Myocyte (in vitro differentiated cells): ENCODE results near the gene CDH4. TPM values are rescaled to one million over a fixed set of nuclear protein-coding genes. Genes with fewer than 3 reads are reported as not detected.
"Not testable (repeated sequence)": the region's sequence is repeated elsewhere in the genome, so short reads cannot be mapped to it uniquely, and the experiment has no call there.

Source experiments
- DNase-seq: peaks from one replicate; pipeline ENCODE4 v3.0.0-alpha.2; 2012; ENCODE audit warnings: low read depth
- total RNA-seq: library from RNA; depleted of rRNA; stranded (reverse); fragments of >200 nt; gene quantifications from 2 replicates; pipeline ENCODE4 v1.2.3, GENCODE V29; 2014

Gene CDH4
- total RNA-seq, 1 donor from 2014 or later: 0.45 TPM

DNA sequence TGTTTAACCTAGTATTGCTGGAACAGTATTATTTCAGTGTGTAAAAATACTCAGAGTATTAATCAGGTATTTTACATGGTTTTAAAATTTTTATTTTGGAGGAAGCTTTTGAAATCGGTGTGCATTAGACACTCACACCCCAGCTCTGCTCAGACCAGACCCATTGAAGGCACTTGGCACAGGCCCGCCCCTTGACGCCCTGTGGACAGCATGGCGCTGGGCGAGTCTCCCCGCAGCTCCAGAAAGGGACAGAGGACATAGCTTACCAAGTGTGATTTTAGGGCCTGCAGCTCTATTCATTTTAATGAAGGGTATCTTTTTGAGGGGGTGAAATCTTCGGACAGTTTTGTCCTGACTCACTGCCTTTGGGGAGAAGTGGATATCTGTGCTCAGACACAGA is 164.5 kb downstream of the CDH4 start:
- no peak for DNase-seq

DNA sequence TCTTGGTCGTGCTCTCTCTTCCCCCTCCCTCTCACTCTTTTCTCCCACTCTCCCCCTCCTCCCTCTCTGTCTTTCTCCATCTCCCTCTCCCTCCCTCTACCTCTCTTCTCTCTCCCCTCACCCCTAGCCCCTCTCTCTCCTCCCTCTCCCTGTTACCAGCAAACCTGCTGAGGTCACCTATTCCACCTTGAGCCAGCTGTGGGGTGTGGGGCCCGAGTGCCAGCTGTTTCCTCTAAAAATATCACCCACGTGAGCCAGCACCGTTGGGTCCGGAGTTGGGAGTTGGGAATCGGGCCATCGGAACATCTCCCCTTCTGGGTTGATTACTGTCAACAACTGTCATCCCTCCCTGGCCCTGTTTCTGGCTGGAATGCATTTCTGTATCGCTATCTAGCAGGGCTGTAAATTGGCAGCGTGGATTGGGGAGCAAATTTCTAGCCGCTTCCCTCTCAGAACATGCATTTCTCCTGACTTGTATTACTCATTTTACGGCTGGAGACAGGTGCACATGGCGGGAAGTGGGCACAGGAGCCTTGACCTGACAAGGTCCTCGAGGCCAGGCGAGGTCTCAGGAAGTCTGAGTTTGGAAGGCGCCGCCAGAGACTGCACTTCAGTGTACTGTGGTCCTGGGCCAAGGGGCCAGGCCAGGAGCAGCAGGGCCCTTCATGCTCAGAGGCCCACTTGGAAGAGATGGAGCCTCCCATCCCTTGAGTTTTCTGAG is 165.3 kb downstream of the CDH4 start:
- no peak for DNase-seq

DNA sequence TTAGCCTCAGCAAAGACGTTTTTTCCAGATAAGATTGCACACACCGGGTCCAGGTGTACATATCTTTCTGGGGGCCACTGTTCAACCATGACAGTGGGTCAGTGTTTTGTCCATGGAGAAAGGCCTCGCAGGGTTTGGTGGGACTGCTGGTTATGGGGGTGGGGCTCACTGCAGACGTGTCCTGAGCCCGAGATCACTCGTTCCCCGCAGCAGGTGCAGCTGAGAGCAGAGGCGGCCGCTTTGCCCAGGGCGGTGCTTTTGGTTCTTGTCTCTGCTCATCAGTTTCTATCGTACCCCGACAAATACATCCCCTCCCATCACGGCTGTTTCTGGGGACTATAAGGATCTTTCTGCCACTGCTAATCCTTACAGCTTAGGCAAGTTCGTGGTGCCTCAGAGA is 166.9 kb downstream of the CDH4 start:
- DNase-seq: no peak

DNA sequence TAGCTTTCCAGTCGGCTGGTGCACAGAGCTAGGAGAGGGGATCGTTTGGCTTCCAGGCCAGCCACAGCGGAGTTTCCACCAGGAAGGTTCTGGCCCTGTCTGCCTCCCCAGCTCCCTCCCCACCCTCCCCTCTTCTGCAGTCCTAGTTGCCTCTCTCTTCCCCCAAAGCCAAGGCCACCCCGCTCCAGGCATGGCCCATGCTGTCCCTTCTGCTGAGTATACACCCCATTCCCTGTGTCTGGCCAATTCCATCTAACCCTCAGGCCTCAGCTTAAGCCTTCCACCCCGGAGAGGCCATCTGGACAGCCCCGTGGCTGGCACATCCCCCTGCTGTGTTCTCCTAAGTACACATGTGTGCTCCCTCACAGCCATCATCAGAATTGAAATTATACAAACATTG is 167.4 kb downstream of the CDH4 start:
- no peak for DNase-seq

DNA sequence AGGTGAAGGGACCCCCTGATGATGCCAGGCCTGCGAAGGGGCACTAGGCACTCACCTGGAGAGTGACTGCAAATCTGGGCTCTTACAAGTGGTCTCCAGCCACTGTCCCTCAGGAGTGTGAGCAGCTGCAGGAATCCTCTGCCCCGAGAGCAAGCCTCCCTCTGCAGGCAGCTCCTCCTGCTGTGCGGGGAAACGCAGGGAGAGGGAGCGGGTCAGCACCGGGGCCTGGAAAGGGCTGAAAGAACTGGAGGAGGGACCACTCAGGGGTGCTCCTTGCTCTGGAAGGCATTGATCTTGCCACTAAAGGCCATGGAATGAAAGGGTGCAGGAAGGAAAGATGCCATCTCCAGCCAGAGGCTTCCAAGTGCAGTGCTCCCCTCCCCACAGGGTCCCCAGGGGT is 168.0 kb downstream of the CDH4 start:
- DNase-seq: no peak

DNA sequence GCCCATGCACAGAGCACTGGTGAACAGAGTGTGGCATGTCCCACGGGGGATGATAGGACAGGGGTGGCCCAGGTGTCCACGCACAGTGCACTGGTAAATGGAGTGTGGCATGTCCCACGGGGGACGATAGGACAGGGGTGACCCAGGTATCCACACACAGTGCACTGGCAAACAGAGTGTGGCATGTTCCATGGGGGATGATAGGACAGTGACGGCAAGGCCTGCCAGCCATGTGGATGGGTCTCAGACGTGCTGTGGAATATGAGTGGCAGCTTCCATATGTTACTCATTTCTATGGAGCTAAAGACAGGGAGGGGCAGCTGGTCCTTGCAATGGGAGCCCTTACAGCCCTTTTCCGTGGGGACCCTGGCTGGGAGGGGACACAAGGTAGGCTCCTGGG is 168.7 kb downstream of the CDH4 start:
- DNase-seq: no peak

DNA sequence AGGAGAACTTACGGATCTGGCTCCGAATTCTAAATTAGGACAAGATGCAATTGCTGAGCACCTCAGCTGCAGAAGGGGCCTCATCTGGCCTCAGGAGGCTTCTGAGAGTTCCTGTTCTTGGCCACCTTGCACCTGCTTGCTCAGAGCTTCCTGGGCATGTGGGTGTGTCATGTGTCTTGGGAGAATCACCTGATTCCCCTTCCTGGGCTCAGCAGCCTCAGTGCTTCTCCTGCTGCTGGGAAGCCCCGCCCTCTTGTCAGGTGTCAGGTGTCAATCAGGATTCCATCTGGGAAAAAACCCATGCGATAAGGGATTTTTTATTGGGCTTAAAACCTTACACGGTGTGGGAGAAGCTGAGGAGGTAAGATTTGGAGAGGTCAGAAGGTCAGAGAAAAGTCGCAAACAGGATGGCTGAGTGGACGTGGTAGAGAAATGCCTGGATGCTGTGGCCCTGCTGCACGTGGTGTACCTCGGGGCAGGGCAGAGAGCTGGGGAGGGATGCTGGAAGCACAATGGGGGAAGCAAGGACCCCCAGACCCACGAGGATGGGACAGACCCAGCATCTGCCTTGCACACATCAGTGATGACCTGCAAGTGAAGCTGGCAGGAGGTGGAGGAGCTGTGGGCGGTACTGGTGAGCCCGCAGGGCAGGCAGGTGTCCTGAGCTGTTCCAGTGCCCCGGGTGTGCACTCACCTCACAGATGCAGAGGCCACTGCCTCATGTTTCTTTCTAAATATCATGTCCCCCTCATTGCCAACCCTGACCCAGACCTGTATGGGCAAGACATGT is 170.8 kb downstream of the CDH4 start:
- no peak for DNase-seq

DNA sequence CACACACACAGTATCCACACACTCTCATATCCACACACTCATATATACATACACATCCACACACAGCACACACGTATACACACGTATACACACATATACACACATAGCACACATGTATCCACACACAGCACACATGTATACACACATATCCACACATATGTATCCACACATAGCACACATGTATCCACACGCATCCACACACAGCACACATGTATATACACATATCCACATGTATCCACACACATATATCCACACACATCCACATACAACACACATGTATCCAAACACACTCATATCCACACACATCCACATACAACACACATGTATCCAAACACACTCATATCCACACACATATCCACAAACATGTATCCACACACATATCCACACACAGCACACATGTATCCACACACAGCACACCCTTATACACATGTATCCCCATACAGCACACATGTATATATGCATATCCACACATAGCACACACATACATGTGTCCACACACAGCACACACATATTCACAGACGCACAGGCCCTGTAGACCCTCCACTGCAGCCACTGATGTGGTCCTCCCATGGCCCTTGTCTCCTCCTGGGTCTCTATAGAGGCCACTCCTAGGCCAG is 172.1 kb downstream of the CDH4 start:
- no peak for DNase-seq

DNA sequence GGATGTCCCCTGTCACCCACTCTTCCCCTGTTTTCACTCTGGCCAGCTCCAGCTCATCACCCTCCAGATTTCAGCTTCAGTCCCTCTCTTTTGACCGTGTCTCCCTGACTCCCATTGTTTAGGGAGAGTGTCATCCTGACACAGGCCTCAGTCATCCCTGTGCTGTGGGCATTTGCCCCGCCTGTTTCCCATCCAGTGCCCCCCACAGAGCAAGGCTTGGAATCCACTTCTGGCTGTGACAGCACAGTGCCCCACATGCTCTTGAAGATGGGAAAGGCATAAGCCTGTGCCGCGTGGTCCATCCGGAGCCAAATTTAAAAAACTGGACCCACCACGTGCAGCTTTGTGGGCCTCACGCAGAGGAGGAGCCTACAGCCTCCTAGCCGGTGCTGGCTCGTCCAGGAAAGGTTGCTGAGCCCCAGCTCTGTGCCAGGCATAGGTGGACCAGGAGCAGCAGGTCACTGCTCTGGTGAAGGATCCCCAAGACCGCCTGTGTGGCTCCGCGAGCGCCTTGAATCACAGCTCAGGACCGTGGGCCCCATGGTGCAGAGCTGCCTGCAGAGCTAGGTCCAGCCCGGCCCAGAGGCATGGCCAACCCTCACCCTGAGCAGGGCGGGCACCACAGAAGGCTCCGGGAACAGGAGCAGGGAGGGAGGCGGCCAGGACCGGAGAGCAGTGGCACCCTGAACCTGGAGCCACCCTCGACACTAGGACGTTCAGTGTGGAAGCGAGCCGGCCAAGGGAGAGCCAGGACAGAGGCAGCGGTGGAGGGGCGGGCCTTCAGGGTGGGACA is 172.8 kb downstream of the CDH4 start:
- no peak for DNase-seq

DNA sequence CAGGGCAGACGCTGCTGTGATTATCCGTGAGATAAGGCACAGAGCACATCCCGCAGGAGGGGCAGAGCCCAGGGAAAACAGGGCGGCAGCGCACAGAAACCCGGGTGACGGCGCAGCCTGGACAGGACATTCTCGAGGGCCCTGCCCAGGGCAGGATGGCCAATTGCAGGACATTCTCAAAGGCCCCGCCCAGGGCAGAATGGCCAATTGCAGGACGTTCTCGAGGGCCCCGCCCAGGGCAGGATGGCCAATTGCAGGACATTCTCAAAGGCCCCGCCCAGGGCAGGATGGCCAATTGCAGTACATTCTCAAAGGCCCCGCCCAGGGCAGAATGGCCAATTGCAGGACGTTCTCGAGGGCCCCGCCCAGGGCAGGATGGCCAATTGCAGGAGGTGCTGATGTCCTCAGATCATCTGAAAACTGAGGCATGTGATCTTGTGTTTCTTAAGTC is 173.5 kb downstream of the CDH4 start:
- DNase-seq: not testable (repeated sequence)

DNA sequence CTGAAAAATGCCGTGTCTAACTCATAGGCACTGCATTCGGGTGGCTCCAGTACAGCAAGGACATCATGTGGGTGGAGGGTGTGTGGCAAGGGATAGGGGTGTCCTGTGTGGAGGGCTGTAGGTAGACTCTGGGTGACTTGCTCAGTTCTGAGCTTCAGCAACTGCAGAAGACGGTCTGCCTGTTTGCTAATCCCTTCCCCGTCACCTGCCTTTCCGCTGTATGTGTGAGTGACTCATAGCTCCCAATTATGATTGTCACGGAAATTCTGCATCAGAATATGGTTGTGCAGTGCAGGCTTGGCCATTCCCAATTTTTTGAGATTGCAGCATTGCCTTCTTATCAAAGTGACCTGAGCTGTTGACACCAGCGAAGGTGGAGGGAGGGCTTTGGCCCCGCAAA is 174.3 kb downstream of the CDH4 start:
- no peak for DNase-seq

DNA sequence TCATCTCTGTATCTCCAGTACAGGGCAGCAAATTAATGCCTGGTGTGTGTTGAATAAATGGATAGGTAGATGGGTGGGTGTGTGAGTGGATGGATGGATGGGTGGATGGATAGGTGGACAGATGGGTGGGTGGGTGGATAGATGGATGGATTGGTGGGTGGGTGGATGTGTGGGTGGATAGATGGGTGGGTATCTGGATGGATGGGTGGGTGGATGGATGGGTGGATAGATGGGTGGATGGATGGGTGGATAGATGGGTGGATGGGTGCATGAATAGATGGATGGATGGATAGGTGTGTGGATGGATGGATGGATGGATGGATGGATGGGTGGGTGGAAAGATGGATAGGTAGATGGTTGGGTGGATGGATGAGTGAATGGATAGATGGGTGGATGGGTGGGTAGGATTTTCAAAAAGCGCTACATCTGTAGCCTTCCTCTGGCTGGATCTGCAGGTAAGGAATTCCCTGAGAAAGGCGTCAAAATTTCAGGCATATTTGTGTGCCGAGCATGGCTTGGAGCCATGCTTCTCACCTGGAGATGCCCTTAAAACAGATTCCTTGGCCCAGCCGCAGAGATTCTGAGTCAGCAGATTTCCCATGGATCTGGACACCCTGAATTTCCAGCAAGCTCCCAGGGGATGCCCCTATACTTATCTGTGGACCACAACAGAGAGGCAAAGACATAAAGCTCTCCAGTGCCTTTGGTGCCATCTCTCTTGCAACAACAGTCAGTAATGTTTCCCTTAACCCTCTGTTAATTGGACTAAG is 177.6 kb downstream of the CDH4 start:
- no peak for DNase-seq

DNA sequence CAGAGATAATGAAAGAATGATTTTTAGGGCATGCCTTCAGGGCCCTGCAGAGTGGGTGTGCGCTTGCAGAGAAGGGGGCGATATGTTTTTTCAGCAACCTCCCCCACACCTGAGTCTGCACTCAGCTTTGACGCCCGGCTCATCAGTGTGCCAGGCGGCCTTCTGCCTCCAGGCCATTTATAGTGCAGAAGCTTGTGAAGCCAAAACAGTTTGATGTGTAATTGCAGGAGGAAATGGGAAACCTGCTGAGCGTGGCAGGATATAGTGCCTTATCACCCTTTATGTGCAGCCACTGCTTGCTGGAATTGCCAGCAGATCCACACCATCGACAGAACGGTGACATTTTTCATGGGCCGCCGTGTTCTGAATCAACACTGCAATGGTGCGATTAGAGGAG is 178.2 kb downstream of the CDH4 start:
- no peak for DNase-seq

DNA sequence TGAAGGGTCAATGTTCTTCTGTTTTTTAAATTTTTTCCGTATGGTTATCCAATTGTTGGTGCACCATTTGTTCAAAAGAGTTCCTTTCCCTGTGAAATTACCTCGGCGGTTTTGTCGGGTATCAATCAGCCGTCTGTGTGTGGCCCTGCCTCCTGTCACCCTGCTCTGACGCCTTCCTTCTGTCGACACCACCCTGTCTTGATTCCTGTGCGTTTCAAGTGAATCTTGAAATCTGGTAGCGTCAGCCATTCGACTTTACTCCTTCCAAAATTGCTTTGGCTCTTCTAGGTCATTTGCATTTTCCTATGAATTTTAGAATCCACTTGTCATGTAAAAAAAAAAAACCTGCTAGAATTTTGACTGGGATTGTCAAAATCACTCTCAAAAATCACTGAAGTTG is 181.1 kb downstream of the CDH4 start:
- no peak for DNase-seq

DNA sequence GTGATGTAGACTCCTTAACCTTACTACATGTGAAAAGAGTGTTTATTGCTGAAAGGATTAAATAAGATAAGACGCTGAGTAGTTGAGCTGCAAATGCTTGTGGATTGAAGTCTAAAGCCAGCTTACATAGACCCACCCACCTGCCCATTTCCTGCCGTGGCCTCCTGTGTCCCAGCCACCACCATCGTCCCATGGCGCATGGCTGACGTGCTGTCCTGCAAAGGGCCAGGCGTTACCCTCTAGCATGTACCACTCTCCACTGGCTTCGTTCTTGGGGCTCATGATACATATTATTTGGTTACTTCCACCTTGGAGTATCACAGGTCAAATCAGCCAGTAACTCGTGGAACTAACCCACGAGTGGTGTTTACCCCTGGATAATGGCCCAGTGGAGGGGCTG is 181.8 kb downstream of the CDH4 start:
- no peak for DNase-seq

DNA sequence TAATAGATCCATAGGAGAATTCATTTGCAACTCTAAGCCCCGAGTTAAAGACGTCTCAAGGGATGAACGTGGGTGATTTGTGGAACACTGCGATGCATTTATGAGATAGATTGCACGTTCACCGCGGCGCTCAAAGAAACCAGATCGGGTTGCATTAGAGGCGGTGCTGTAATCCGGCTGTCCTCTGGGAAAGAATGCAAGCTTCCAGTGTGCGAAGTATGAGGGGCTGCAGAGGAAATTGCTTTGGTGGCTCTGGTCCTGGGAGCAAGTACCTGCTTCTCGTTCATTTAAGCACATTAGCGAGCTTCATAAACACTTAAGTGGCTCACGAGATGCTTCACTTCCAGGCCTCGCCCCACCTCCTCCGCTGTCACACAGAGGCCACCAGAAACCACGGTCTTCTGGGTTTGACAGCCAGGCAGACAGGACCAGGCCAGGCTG is 182.3 kb downstream of the CDH4 start:
- no peak for DNase-seq

DNA sequence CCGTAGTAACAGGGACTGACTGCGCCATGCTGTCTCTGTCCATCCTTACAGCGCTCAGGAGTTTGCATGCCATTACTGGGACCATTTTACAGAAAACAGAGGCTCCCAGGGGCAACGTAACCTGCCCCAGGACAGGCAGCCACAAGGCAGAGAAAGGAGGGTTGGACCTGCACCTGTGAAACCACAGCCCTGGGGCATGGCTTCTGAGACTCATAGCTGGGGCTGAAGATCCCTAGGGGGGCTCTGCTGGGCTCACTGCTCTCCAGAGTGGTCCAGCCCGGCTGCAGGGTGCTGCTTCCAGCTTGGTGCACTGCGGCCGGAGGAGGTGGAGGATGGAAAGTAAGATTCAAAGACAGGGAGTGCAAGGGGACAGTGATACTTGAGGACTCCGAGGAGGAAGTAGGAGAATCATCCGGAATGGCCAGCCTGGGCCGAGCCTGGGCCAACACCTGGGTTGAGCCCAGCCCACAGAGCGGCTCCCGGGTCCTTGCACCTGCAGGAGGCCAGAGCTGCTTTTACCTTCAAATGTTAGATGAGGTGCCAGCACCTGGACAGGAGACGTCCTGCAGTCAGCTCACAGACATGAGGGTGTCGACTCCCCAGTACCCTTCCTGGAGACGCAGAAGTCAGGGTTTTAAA is 183.2 kb downstream of the CDH4 start:
- DNase-seq: no peak

DNA sequence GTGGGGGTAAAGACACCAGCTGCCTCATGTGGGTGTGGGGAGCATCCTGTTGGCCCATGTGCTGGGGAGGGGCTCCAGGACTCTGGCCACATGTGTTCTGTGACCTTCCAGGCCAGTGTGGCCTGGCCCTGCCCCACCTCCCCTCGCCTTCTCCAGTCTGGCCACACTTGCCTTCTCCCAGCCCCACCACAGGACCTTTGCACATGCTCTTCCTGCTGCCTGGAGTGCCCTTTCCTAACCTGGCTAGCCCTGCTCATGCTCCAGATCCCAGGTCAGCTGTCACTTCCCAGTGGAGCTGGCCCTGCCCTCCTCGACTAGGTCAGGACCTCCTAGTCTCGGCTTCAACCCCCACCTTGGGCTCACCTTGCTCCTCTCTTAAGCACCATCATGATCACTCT is 183.8 kb downstream of the CDH4 start:
- no peak for DNase-seq

DNA sequence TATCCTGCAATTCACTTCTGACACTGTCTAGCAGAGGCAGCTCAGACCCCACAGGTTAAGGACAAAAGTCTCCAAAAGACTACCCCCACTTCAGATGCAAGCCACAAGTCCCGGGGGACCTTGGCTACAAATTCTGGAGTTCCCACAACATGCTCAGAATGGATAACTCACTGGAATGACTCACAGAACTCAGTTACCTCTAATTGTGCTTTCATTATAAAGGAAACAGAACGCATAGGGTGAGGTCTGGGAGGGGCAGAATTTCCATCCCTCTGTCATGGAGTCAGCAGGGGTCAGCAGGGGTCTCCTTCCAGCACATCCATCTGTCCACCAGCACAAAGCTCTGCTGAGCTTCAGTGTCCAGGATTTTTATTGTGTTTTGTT is 184.2 kb downstream of the CDH4 start:
- DNase-seq: peak; percentile 13

DNA sequence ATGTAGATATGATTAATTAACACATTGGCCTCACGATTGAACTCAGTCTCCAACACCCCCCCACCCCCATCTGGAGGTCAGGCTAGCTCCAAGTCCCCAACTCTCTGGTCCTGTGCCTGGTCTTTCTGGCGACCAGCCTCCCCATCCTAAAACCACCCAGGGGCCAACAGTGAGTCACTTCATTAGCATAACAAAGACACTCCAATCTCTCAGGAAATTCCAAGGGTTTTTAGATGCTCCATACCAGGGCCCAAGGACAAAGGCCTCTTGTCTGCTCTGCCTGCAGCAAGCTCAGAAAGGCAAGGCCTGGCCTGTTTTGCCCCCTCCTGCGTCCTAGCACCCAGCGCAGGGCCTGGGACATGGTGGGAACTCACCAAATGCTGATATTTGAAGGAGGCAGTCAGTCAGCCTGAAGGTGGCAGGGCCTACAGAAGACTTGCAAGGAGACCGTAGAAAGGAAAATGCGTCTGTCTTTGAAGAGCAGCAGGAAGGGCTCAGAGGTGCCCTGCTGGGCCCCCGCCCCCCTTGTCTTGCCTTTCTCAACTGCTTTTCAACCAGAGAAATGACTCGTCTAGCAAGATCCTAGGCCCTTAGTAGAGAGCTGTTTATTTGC is 184.7 kb downstream of the CDH4 start:
- no peak for DNase-seq
